Stimulated activated CD8-positive, alpha-beta memory T cell treated with anti-CD3 and anti-CD28 coated beads, Interleukin-15, amount 100 ng/mL, for 1 hour (primary cell): ENCODE data around the gene PSMA7.
"Not testable (repeated sequence)": the region's sequence is repeated elsewhere in the genome, so short reads cannot be mapped to it uniquely, and the experiment has no call there.

Experiments used
- DNase-seq: peaks from one replicate; pipeline ENCODE4 v3.0.0-alpha.2; 2020; ENCODE audit warnings: low read depth

PSMA7 gene

GRCh38 chr20:62155428-62156253 is 12.4 kb upstream of the PSMA7 start:
- DNase-seq = no peak

DNA sequence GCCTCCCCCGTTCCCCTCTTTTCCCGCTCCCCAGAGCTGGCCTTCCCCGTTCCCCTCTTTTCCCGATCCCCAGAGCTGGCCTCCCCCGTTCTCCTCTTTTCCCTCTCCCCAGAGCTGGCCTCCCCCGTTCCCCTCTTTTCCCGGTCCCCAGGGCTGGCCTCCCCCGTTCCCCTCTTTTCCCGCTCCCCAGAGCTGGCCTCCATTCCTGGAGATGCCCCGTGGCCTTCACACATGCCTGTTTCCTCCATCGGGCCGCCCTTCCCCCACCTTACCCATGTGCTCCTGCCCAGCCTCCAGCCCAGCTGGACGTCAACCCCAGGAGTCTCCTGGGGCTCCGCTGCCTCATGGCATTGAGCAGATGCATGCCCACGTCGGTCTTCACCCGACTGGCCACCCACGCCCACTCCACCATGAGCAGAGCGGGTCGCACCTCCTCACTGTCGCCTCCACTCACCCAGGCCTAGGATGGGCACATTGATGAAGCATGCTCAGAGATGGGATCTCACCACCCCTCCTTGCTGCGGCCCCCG is 8.7 kb upstream of the PSMA7 start:
- no peak for DNase-seq

GRCh38 chr20:62151225-62151624 is 8.0 kb upstream of the PSMA7 start:
- DNase-seq = no peak

GRCh38 chr20:62150310-62150575 is 7.0 kb upstream of the PSMA7 start:
- no peak for DNase-seq

- no peak for DNase-seq
Measured at GRCh38 chr20:62149532-62150309, 6.5 kb upstream of the PSMA7 start.

- DNase-seq = no peak
Measured at GRCh38 chr20:62148908-62149314, 5.7 kb upstream of the PSMA7 start.

DNA sequence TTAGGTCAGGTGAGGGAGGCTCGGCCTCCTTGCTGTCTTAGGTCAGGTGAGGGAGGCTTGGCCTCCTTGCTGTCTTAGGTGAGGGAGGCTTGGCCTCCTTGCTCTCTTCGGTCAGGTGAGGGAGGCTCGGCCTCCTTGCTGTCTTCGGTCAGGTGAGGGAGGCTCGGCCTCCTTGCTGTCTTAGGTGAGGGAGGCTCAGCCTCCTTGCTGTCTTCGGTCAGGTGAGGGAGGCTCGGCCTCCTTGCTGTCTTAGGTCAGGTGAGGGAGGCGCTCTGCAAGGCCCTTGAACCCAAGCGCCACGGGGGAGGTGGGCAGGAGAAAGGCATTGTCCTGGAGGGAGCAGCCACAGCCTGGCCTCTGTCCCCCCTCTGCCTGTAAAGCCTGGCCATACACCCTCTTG is 5.2 kb upstream of the PSMA7 start:
- not testable (repeated sequence) for DNase-seq

- DNase-seq = no peak
Measured at GRCh38 chr20:62147528-62147927, 4.3 kb upstream of the PSMA7 start.

GRCh38 chr20:62147125-62147524 is 3.9 kb upstream of the PSMA7 start:
- DNase-seq = no peak

DNA sequence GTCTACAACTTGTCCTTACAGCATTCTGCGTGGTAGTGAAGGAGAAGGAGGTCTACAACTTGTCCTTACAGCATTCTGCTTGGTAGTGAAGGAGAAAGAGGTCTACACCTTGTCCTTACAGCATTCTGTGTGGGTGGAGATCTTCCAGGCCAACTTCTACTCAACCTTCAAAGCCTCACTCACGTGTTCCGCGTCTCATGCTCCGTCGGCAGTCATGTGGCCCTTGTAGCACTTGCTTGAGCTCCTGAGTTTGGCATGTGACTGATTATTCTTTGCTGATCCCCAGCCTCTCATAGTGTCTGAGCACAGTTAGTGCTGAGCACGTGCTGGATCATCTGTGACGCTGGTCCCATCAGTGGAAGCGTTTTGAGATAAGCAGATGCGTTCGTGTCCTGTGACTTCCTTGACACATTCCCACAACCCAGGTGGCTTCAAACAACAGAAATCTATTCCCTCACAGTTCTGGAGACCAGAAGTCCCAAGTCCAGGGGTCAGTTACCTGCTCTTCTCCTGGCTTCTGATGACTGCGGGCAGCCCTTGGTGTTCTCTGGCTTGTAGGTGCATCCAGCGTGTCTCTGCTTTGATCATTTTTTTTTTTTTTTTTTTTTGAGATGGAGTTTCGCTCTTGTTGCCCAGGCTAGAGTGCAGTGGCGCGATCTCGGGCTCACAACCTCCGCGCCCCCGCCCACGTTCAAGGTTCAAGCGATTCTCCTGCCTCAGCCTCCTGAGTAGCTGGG is 3.0 kb upstream of the PSMA7 start:
- DNase-seq = no peak

DNA sequence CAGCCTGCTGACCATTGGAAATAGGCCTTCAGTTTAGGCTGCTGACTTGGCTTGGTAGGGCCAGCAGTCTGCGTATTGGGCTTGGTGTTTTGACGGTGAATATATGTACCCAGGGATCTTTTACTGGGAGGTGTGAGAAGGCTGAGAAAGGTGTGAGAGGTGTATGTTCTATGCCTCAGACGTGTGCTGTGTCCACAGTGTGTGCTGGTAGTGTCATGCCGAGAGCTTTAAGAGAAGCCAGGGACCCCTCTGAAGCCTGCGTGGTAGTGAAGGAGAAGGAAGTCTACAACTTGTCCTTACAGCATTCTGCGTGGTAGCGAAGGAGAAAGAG is 2.5 kb upstream of the PSMA7 start:
- DNase-seq = no peak

- no peak for DNase-seq
Measured at GRCh38 chr20:62143957-62144825, 997 bp upstream of the PSMA7 start.

DNA sequence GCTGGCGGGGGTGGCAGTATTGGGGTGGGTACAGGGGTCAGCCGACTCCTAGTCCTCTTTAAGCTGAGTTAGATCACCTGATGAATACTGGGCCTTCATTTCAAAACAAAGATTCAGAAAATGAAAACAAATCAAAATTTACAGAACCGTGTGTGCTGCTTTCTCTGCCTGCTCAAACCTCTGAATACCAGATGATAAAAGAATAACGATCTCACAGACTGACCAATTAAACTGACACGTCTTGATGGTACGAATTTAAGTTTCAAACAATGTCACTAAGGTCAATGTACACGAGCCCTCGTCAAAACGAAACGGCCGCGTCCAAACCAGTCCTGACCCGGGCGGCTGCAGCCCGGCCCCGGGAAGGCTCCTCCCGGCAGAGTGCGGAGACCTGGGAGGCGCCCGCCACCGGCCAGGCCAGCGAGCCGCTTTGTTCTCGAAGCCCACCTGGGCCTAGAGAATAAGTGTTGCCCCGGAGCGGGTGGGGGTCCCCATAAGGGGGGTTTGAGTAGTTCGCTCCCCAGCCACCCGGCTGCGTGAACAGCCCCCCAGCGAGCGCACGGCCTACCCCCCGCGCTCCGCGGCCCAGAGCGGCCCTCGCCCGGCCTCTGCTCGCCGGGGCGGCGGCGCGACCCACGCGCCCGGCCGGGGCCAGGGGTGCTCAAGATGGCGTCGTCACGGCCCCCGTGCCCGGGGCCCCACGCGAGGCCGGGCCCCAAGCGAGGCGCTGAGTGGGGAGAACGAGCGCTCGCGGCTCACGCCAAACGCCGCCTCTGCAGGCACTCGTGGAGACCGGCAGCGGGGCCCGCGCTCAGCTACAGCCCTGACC is 728 bp downstream of the PSMA7 start:
- DNase-seq = no peak

GRCh38 chr20:62141397-62142251 is 1.6 kb downstream of the PSMA7 start:
- no peak for DNase-seq

- no peak for DNase-seq
Measured at GRCh38 chr20:62141043-62141396, 2.2 kb downstream of the PSMA7 start.

- no peak for DNase-seq
Measured at GRCh38 chr20:62139636-62140035, 3.6 kb downstream of the PSMA7 start.

GRCh38 chr20:62138912-62139311 is 4.3 kb downstream of the PSMA7 start:
- DNase-seq = no peak

DNA sequence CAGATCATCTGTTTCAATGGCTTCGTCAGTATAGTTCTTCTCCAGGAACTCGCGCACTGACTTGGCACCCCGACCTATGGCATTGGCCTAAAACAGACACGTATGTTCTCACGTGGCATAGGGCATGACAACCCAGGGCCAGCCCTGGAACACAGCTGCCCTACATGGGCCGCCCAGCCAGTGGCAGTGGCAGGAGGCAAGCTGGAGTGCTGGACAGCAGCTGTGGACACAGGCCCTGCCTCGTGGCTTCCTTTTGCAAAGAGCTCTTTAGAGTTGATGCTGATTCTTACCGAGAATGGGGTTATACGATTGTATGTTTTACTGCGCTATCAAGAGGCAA is 5.0 kb downstream of the PSMA7 start:
- no peak for DNase-seq

DNA sequence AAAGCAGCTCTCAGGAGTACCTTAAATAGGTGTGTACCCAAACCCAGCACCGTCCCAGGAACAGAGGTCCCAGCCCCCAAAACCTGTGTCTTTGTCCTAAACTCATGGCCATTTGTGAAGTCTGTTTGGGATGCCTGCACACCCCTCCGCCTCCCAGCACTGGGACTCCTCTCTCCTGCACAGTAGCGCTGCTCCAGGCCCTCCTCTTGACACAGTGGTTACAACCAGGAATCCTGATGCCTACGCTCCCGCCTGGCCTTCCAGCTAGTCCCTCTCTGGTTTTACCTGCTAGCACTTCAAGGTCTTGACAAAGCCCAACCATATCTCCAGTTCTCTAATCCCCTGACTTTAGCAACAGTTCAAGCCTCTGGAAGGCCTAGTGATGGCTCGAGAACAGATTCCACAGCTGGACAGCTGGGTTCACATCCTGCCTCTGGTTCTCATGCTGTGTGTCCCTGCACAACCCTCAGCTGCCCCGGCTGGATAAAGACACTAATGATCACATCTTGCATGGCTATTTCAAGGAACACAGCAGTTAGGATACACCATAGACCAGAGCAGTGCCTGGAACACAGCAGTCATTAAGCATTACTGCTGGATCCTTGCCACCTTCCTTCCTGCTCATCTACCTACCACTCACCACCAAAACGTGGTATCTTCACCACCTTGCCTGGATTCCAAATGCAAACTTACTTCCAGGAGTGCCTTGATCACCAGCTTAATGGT is 5.6 kb downstream of the PSMA7 start:
- no peak for DNase-seq

GRCh38 chr20:62137092-62137384 is 6.2 kb downstream of the PSMA7 start:
- no peak for DNase-seq
